Measurements from ENCODE around the gene DCST2.
A peak's percentile ranks its signal among the peaks of the same experiment; 100 is the strongest.

Gene DCST2

GRCh38 chr1:155017946-155018316 is 15.7 kb downstream of the DCST2 start:
- H3K9me3 ChIP-seq (ENCODE audit: control insufficient read depth, low read length): no peaks in the 10 kb centered on the region
- peak overlapping the region; percentile 80 for H3K4me2 ChIP-seq (ENCODE audit: low read length)
- no peak overlapping the region for H2AFZ ChIP-seq
- no peaks in the 10 kb centered on the region for H3K79me2 ChIP-seq
- no peaks in the 10 kb centered on the region for H3K27me3 ChIP-seq (ENCODE audit: control insufficient read depth, insufficient read depth, low read length)
- no peak overlapping the region for H3K27ac ChIP-seq
- H3K36me3 ChIP-seq (ENCODE audit: control insufficient read depth, insufficient read depth, low read length): no peaks in the 10 kb centered on the region
- TF ChIP-seq CTCF (IDR thresholded peaks at IDR 0.05): no peak
- no peak overlapping the region for H3K9ac ChIP-seq
- peaks cover 18% of the 10 kb centered on the region for H3K4me1 ChIP-seq
- H3K4me3 ChIP-seq (ENCODE audit: low read depth, low read length): no peak overlapping the region

GRCh38 chr1:155017041-155017945 is 16.3 kb downstream of the DCST2 start:
- no peaks in the 10 kb centered on the region for H3K79me2 ChIP-seq
- peak; percentile 93 for TF ChIP-seq CTCF (IDR thresholded peaks at IDR 0.05)
- no peak overlapping the region for H3K9ac ChIP-seq
- H3K36me3 ChIP-seq (ENCODE audit: control insufficient read depth, insufficient read depth, low read length): no peaks in the 10 kb centered on the region
- peak overlapping the region; percentile 80 for H3K4me2 ChIP-seq (ENCODE audit: low read length)
- peaks cover 22% of the 10 kb centered on the region for H3K4me1 ChIP-seq
- H3K9me3 ChIP-seq (ENCODE audit: control insufficient read depth, low read length): no peaks in the 10 kb centered on the region
- H3K4me3 ChIP-seq (ENCODE audit: low read depth, low read length): peak overlapping the region; percentile 38
- H3K27ac ChIP-seq: peak overlapping the region; percentile 54
- H3K27me3 ChIP-seq (ENCODE audit: control insufficient read depth, insufficient read depth, low read length): no peaks in the 10 kb centered on the region
- H2AFZ ChIP-seq: peak overlapping the region; percentile 50

- no peaks in the 10 kb centered on the region for H3K9me3 ChIP-seq (ENCODE audit: control insufficient read depth, low read length)
- no peak overlapping the region for H3K4me3 ChIP-seq (ENCODE audit: low read depth, low read length)
- peaks cover 23% of the 10 kb centered on the region for H3K4me1 ChIP-seq
- H3K27me3 ChIP-seq (ENCODE audit: control insufficient read depth, insufficient read depth, low read length): no peaks in the 10 kb centered on the region
- H3K4me2 ChIP-seq (ENCODE audit: low read length): no peak overlapping the region
- H3K9ac ChIP-seq: no peak overlapping the region
- no peaks in the 10 kb centered on the region for H3K36me3 ChIP-seq (ENCODE audit: control insufficient read depth, insufficient read depth, low read length)
- TF ChIP-seq CTCF (IDR thresholded peaks at IDR 0.05): no peak
- no peak overlapping the region for H2AFZ ChIP-seq
- no peaks in the 10 kb centered on the region for H3K79me2 ChIP-seq
- H3K27ac ChIP-seq: no peak overlapping the region
Observed at GRCh38 chr1:155016231-155016831, 17.2 kb downstream of the DCST2 start.

GRCh38 chr1:155015527-155016230 is 17.9 kb downstream of the DCST2 start:
- H3K4me3 ChIP-seq (ENCODE audit: low read depth, low read length): no peak overlapping the region
- no peak overlapping the region for H2AFZ ChIP-seq
- H3K4me1 ChIP-seq: peaks cover 23% of the 10 kb centered on the region
- no peaks in the 10 kb centered on the region for H3K79me2 ChIP-seq
- no peaks in the 10 kb centered on the region for H3K27me3 ChIP-seq (ENCODE audit: control insufficient read depth, insufficient read depth, low read length)
- TF ChIP-seq CTCF (IDR thresholded peaks at IDR 0.05): no peak
- no peak overlapping the region for H3K27ac ChIP-seq
- H3K4me2 ChIP-seq (ENCODE audit: low read length): no peak overlapping the region
- no peak overlapping the region for H3K9ac ChIP-seq
- H3K9me3 ChIP-seq (ENCODE audit: control insufficient read depth, low read length): no peaks in the 10 kb centered on the region
- no peaks in the 10 kb centered on the region for H3K36me3 ChIP-seq (ENCODE audit: control insufficient read depth, insufficient read depth, low read length)

Measured in parathyroid adenoma (tissue), 2 donors.